Right ventricle myocardium superior (tissue), 1 donor: ENCODE results near the gene ALAS1. TPM values are rescaled to one million over a fixed set of nuclear protein-coding genes. Genes with fewer than 3 reads are reported as not detected.

Source experiments
- ATAC-seq: fragments of 200-7000 bp; cut with Tn5 transposase; one replicate; pipeline ENCODE4 v1.9.1; 2020; ENCODE audit warnings: mild to moderate bottlenecking; ENCODE audit not compliant: poor library complexity
- DNase-seq: peaks from one replicate; pipeline ENCODE4 v3.0.0-alpha.2; 2020
- intact Hi-C: fragments of 100-400 bp; cut with DNase I; formaldehyde crosslinking; loops from one replicate; pipeline ENCODE4 v1.11.2; 2022
- total RNA-seq: library from RNA; stranded (reverse); fragmentation: NEBNext Ultra II Directional; extraction: Animal tissue kit (Norgen Biotek cat#: 25700); gene quantifications from one replicate; pipeline ENCODE4 v1.2.1, GENCODE V29; 2021
- donor health status: DM: no; HTN: yes; CAD: no; lungs with severe emphysema.

ALAS1 gene
- total RNA-seq, 1 donor from 2014 or later: 160 TPM

GRCh38 chr3:52227766-52228165, 29.8 kb downstream of the ALAS1 start:
- no peak for ATAC-seq
- DNase-seq: no peak
- intact Hi-C loops: loop anchor here (5.0 kb wide), 1 partner anchor 115 kb away; no protein-coding TSS in a partner anchor

GRCh38 chr3:52228266-52228665, 30.3 kb downstream of the ALAS1 start:
- no peak for DNase-seq
- no peak for ATAC-seq
- intact Hi-C loops: loop anchor here (5.0 kb wide), 1 partner anchor 114 kb away; no protein-coding TSS in a partner anchor

- ATAC-seq: no peak
- no peak for DNase-seq
- intact Hi-C loops: loop anchor here (5.0 kb wide), 1 partner anchor 113 kb away; no protein-coding TSS in a partner anchor
These were observed 30.9 kb downstream of the ALAS1 start for GRCh38 chr3:52228751-52229291.

DNA sequence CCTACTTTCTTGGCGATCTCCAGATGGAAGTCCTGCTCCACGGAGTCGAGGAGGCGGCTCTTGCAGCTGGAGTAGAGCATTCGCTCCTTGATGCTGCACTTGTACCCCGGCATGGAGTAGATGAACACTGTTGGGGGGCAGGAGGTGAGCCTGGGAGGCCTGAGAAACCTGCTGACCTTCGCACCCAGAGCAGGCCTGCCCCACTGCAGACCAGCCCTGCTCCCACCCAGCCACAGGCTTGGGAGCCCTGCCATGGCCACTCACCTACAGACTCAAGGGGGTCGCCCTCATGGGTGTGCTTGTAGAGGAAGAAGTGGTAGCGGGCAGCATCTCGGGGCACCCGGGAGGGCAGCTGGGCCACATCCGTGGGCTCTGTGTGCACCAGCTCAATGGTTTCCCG, 31.7 kb downstream of the ALAS1 start:
- no peak for ATAC-seq
- no peak for DNase-seq
- intact Hi-C loops: loop anchor here (5.0 kb wide), 1 partner anchor 113 kb away; no protein-coding TSS in a partner anchor

- DNase-seq (no peak), ATAC-seq (no peak)
- intact Hi-C loops: no loop called here
These were observed 32.5 kb downstream of the ALAS1 start for GRCh38 chr3:52230461-52230860.

DNA sequence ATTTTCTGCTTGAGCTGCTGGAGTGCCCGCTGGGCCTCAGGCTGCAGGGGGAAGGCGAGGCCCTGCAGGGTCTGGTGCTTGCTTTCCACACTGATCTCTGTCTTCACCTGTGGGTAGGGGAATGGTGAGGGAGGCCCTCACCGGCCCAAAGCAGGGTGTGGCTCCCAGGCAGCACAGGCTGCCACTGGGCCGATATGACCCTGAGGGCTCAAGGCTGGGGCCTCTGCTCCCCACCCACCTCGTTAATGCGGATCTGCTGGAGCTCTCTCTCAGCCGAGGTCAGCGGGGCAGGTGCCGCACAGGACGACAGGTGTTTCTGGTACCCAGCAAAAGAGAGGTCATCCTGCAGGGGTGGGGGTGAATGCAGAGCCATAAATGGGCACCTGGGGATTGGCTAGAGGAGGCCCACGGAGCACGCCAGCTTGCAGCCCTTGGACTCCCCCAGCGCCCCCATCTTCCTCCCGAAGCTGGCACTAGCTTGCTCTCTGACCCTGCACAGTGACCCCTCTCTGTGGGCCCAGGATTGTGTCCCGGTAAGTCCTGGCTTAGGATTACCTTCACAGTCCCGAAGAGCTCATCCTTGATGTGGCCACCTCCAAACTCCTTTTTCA, 33.0 kb downstream of the ALAS1 start:
- ATAC-seq (no peak), DNase-seq (no peak)
- intact Hi-C loops: no loop called here

DNA sequence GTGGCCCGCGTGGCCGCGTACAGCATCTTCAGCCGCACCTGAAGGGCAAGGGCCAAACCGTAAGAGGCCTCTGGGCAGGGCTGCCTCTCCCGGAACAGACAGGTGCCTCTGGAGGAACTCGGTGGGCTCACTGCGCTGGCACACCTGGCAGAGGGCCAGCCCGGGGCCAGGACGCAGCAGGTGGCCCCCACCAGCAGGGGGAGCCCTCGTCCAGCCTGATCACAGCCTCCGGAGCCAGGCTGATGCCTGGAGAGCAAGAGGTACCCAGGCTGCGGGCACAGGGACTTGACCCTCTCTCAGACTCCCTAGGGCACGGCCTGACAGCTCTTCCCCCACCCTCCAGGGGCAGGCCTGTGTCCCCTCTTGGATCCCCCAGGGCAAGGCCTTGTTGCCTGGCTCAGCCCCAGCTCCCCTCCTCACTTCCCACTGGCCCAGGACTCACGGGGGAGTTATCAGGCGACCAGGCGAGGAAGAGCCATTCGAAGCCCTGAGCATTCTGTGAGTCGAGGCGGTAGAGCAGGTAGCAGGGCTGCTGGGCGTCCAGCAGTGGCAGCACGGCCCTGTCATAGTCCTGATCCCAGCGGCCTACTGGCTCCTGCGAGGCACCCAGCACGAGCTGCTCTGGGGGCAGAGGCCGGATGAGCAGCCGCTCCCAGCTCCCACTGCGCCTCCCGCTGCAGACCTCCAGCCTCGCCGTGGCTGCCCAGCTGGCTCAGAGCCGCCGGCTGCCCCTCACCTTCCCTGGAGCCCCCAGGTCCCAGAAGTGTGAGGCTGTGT, 33.7 kb downstream of the ALAS1 start:
- intact Hi-C loops: no loop called here
- ATAC-seq (peak; percentile 19), DNase-seq (peak; percentile 85)

DNA sequence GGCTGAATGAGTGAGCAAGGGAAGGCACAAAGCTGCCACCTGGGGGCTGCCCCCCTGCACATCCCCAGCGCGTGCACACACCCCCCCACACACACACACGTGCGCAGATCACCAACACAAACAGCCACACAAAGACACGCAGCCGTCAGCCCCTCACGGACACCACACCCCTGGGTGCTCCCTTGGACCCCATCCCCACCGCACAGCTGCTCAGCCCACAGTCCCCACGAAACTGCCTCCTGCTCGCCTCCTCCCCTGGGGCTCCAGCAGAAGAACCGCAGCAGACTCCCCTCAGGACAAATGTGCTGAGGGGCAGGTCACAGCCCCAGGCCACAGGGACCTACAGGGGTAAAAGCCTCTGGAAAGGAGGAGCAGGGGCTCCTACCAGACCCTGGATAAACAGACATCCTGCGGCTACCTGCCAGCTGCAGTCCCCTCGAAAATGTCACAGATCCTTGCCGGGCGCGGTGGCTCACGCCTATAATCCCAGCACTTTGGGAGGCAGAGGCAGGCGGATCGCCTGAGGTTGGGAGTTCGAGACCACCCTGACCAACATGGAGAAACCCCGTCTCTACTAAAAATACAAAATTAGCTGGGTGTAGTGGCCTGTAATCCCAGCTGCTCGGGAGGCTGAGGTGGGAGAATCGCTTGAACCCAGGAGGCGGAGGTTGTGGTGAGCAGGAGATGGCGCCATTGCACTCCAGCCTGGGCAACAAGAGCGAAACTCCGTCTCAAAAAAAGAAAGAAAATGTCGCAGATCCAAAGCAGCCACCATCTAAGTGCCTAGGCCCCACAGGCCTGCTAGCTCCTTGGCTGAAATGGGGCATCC, 34.5 kb downstream of the ALAS1 start:
- intact Hi-C loops: no loop called here
- ATAC-seq (no peak), DNase-seq (no peak)

GRCh38 chr3:52233108-52233591, 35.2 kb downstream of the ALAS1 start:
- intact Hi-C loops: no loop called here
- ATAC-seq (no peak), DNase-seq (no peak)

- DNase-seq (peak; percentile 77), ATAC-seq (peak; percentile 43)
- intact Hi-C loops: no loop called here
These were observed 36.0 kb downstream of the ALAS1 start for GRCh38 chr3:52233968-52234367.

- intact Hi-C loops: loop anchor here (5.0 kb wide), 1 partner anchor 43 kb away; the partner anchor contains the start of gene WDR82
- DNase-seq (peak; percentile 63), ATAC-seq (peak; percentile 32)
These were observed 36.8 kb downstream of the ALAS1 start for GRCh38 chr3:52234516-52235447.

DNA sequence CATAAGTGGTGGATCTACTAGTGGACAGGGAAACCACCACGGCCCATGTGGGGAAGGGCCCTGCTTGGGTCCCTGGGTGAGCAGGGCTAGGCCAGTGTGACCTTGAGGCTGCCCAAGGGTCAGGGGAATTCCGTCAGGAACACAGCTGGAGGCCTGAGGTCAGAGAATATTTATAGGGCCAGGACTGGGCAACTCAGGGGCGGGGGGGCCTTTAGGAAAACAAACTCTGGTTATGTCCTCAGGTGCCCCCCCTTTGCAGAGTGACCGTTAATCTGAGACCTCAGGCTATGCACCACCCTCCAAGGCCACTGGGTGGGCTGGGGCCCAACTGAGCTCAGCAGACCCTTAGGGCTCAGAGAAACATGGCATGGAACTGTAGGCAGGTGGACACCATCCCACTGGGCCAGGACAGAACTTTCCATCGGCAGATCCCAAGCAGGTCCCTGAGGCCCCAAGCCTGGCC, 38.5 kb downstream of the ALAS1 start:
- ATAC-seq (no peak), DNase-seq (no peak)
- intact Hi-C loops: loop anchor here (5.0 kb wide), 1 partner anchor 41 kb away; the partner anchor contains the start of gene WDR82

GRCh38 chr3:52237006-52237656, 39.2 kb downstream of the ALAS1 start:
- intact Hi-C loops: loop anchor here (5.0 kb wide), 1 partner anchor 40 kb away; the partner anchor contains the start of gene WDR82
- ATAC-seq: no peak
- no peak for DNase-seq

GRCh38 chr3:52237657-52238172, 39.8 kb downstream of the ALAS1 start:
- DNase-seq (peak; percentile 92), ATAC-seq (peak; percentile 57)
- intact Hi-C loops: loop anchor here (5.0 kb wide), 1 partner anchor 40 kb away; the partner anchor contains the start of gene WDR82

- intact Hi-C loops: loop anchor here (5.0 kb wide), 1 partner anchor 39 kb away; the partner anchor contains the start of gene WDR82
- DNase-seq: no peak
- ATAC-seq: no peak
These were observed 40.3 kb downstream of the ALAS1 start for GRCh38 chr3:52238193-52238760.
